B cell (primary cell): ENCODE results near the gene NPAS1. TPM values are rescaled to one million over a fixed set of nuclear protein-coding genes. Genes with fewer than 3 reads are reported as not detected.

ENCODE experiments used
- ATAC-seq: fragments of 200-7000 bp; cut with Tn5 transposase; one replicate; pipeline ENCODE4 v1.10.0; 2021; ENCODE audit warnings: low read depth, mild to moderate bottlenecking, moderate number of reproducible peaks, moderate library complexity
- CTCF ChIA-PET: fragments of 350-600 bp; sonication (Branson Sonifier 250); formaldehyde crosslinking; loops from one replicate; lab custom pipeline; 2021; ENCODE audit warnings: antibody characterized with exemption, inconsistent platforms; lab: Charles Lee
- POLR2A ChIA-PET: fragments of 350-600 bp; sonication (Branson Sonifier 250); formaldehyde crosslinking; loops from one replicate; lab custom pipeline; 2021; ENCODE audit warnings: antibody characterized with exemption; lab: Charles Lee
- DNase-seq: peaks from one replicate; pipeline ENCODE4 v3.0.0; 2013
- H2AFZ ChIP-seq: 2 replicates; pipeline ENCODE4 v1.6.1; 2012; ENCODE audit warnings: mild to moderate bottlenecking, low read depth, low read length; ENCODE audit not compliant: insufficient read depth, poor library complexity, severe bottlenecking
- H3K27ac ChIP-seq, 2 donors: 1 replicate in 1 of 2; 2 replicates in 1 of 2; pipeline ENCODE4 v1.5.1; 2012 to 2013; ENCODE audit warnings: low read length in 2 of 2, mild to moderate bottlenecking in 2 of 2, moderate library complexity in 1 of 2
- H3K27me3 ChIP-seq, 4 experiments: fragments of 200-600 bp in 1 of 4; sonication (generic) in 1 of 4; replicated peaks in 1 of 4; 1 replicate in 2 of 4; 2 replicates in 2 of 4; pipeline versions ENCODE4 v1.6.1 to v1.7.0; 2013 to 2016; ENCODE audit warnings: low read length in 3 of 4, mild to moderate bottlenecking in 2 of 4, mixed read lengths in 1 of 4, moderate library complexity in 1 of 4; ENCODE audit not compliant: insufficient read depth in 4 of 4, control insufficient read depth in 3 of 4; ENCODE audit errors: control extremely low read depth in 1 of 4
- H3K36me3 ChIP-seq, 2 experiments: replicated peaks in 1 of 2; 1 replicate in 1 of 2; 2 replicates in 1 of 2; pipeline versions ENCODE4 v1.6.1 to v1.7.1; 2013; ENCODE audit warnings: low read length in 1 of 2; ENCODE audit not compliant: insufficient read depth in 2 of 2, control insufficient read depth in 1 of 2; ENCODE audit errors: control extremely low read depth in 1 of 2, extremely low read depth in 1 of 2
- H3K4me1 ChIP-seq, 2 donors: fragments of 200-600 bp in 1 of 2; sonication (generic) in 1 of 2; 1 replicate in 1 of 2; 2 replicates in 1 of 2; pipeline versions ENCODE4 v1.5.1 to v1.6.1; 2013 to 2017; ENCODE audit warnings: low read length in 2 of 2; ENCODE audit not compliant: control insufficient read depth in 2 of 2, insufficient read depth in 2 of 2
- H3K4me2 ChIP-seq: replicated peaks from 2 replicates; pipeline ENCODE3; 2012; ENCODE audit warnings: mild to moderate bottlenecking, low read depth, low read length; ENCODE audit not compliant: poor library complexity, severe bottlenecking
- H3K4me3 ChIP-seq, 5 experiments: fragments of 200-600 bp in 1 of 5; sonication (generic) in 1 of 5; 1 replicate in 3 of 5; 2 replicates in 2 of 5; pipeline versions ENCODE4 v1.5.1 to v1.7.0; 2011 to 2016; ENCODE audit warnings: low read length in 4 of 5, mild to moderate bottlenecking in 4 of 5, low read depth in 2 of 5, control low read depth in 1 of 5, moderate library complexity in 1 of 5; ENCODE audit not compliant: insufficient read depth in 1 of 5; ENCODE audit errors: control extremely low read depth in 1 of 5, extremely low read depth in 1 of 5
- H3K79me2 ChIP-seq: fragments of 200-600 bp; sonication (generic); one replicate; pipeline ENCODE4 v1.6.0; 2016; ENCODE audit warnings: low read length; ENCODE audit not compliant: control insufficient read depth, insufficient read depth
- H3K9ac ChIP-seq: fragments of 200-600 bp; sonication (generic); 2 replicates; pipeline ENCODE4 v1.6.1; 2017; ENCODE audit warnings: mild to moderate bottlenecking, low read length, moderate library complexity
- H3K9me3 ChIP-seq, 3 donors: one replicate each; pipeline versions ENCODE4 v1.6.1 to v1.7.1; 2013; ENCODE audit warnings: low read length in 2 of 3; ENCODE audit not compliant: control insufficient read depth in 2 of 3, insufficient read depth in 1 of 3; ENCODE audit errors: control extremely low read depth in 1 of 3
- H4K20me1 ChIP-seq: 2 replicates; pipeline ENCODE4 v1.6.0; 2012; ENCODE audit warnings: mild to moderate bottlenecking, low read length; ENCODE audit not compliant: insufficient read depth, control insufficient read depth, poor library complexity, severe bottlenecking
- H3K27ac Mint-ChIP-seq: one replicate; pipeline ENCODE4 v1.8.0; 2021; ENCODE audit warnings: mixed read lengths
- H3K27me3 Mint-ChIP-seq: one replicate; pipeline ENCODE4 v1.8.0; 2021; ENCODE audit warnings: mixed read lengths
- H3K4me1 Mint-ChIP-seq: one replicate; pipeline ENCODE4 v1.8.0; 2021; ENCODE audit warnings: mixed read lengths
- H3K4me3 Mint-ChIP-seq: one replicate; pipeline ENCODE4 v1.8.0; 2021; ENCODE audit warnings: mixed read lengths
- H3K9me3 Mint-ChIP-seq: one replicate; pipeline ENCODE4 v1.8.0; 2022; ENCODE audit warnings: mixed read lengths; ENCODE audit not compliant: insufficient read depth
- EZH2 ChIP-seq: IDR thresholded peaks from 2 replicates; pipeline ENCODE4 v1.6.1; 2012; ENCODE audit warnings: borderline replicate concordance, low read depth, mild to moderate bottlenecking, moderate library complexity, low read length; ENCODE audit not compliant: insufficient read depth, poor library complexity, severe bottlenecking
- WGBS: methylation state at CpG from one replicate; pipeline ENCODE4 v1.1.5; 2013; ENCODE audit warnings: missing lambda C conversion rate; ENCODE audit not compliant: insufficient coverage; 5-methylcytosine and 5-hydroxymethylcytosine counted together
- intact Hi-C: fragments of 100-400 bp; cut with micrococcal nuclease; formaldehyde crosslinking; loops from one replicate; pipeline ENCODE4 v1.10.0; 2022
- polyA plus RNA-seq: library from polyadenylated mRNA; depleted of rRNA; stranded (reverse); fragments of >200 nt; gene quantifications from 2 replicates; pipeline ENCODE4 v1.2.3, GENCODE V29; 2012
- total RNA-seq, 2 donors: library from RNA; stranded (reverse); fragments of 120-200 nt in 1 of 2; gene quantifications; 1 replicate in 1 of 2; 2 replicates in 1 of 2; pipeline versions ENCODE4 v1.2.3 to v1.2.4, GENCODE V29; 2013 to 2022
- TF ChIP-seq, protein P1 (sequence below): fragments of 200-600 bp; IDR thresholded peaks from one replicate; pipeline ENCODE4 v1.8.0; 2022; ENCODE audit warnings: antibody characterized with exemption, mild to moderate bottlenecking

Gene NPAS1
- total and polyA plus RNA-seq, 2 donors (not counting 1 experiment from before 2014, with no cell fraction given): 1.1 to 1.7 TPM

DNA sequence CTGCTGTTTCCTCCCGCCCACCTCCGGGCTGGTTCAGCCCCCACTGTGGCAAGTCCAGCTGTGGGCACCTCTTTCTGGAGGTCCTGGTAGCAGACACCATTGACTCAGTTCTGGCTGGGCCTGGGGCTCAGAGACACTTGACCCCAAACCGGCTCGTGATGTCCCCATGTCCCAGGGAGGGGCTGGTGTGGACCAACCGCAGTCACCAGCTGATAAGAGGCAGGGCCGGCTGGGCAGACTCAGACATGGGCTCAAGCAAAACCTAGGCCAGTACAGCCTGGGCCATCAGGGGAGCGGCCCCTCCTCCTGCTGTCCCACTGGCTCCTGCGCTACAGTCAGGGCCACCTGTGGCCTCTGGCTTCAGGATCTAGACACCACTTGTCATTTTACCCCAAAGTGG lies 48.6 kb downstream of the NPAS1 start:
- Mint-ChIP-seq H3K4me3 (no peak overlapping the region), H3K27ac (no peak overlapping the region), H3K27me3 (no peaks in the 10 kb centered on the region), H3K9me3 (no peaks in the 10 kb centered on the region), H3K4me1 (no peaks in the 10 kb centered on the region)
- Histone ChIP-seq H3K27me3 (no peaks in the 10 kb centered on the region), H3K4me2 (no peak overlapping the region), H4K20me1 (peaks cover 73% of the 10 kb centered on the region), H3K4me1 (no peaks in the 10 kb centered on the region), H3K9ac (no peak overlapping the region), H3K4me3 (no peak overlapping the region), H3K79me2 (peaks cover 30% of the 10 kb centered on the region), H3K36me3 (peaks cover 1 to 74% of the 10 kb centered on the region in 2 experiments), H3K27ac (no peak overlapping the region), H3K9me3 (no peaks in the 10 kb centered on the region), H2AFZ (no peak overlapping the region)
- DNase-seq (no peak), ATAC-seq (no peak)
- ChIA-PET POLR2A (no interaction called here), CTCF (interaction anchor here (1.2 to 1.3 kb wide), 2 partner anchors 11 to 56 kb away, joined by 3 to 4 read pairs; no protein-coding TSS in a partner anchor)
- intact Hi-C loops: no loop called here
- WGBS: 95% methylated on average over 8 of the region's 8 CpGs
- TF ChIP-seq, protein P1, sequence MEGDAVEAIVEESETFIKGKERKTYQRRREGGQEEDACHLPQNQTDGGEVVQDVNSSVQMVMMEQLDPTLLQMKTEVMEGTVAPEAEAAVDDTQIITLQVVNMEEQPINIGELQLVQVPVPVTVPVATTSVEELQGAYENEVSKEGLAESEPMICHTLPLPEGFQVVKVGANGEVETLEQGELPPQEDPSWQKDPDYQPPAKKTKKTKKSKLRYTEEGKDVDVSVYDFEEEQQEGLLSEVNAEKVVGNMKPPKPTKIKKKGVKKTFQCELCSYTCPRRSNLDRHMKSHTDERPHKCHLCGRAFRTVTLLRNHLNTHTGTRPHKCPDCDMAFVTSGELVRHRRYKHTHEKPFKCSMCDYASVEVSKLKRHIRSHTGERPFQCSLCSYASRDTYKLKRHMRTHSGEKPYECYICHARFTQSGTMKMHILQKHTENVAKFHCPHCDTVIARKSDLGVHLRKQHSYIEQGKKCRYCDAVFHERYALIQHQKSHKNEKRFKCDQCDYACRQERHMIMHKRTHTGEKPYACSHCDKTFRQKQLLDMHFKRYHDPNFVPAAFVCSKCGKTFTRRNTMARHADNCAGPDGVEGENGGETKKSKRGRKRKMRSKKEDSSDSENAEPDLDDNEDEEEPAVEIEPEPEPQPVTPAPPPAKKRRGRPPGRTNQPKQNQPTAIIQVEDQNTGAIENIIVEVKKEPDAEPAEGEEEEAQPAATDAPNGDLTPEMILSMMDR: no peak
- no peak for TF ChIP-seq EZH2

DNA sequence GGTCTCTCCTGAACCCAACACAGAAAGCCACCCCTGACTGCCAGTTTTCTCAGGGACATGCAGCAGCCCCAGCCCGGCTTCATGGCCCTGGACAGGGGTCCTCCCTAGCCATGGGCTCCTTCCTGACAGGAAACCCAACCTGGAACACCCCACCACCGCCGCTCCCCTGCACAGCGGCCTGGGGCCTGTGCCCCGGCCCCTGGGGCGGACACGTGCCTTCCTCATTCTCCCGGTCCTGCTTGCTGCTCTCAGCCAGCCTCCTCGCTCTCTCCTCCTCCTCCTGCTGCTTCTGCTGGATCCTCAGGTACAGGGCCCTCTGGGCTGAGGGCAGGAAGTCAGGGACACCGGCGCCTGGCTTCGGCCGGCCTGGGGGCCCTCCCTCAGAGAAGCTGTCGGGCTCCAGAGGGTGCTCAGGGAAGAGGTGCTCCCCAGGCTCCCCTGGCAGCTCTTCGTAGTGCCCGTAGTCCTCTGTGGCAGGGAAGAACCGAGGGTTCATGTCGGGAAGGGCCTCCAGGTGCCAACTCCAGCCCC lies 49.3 kb downstream of the NPAS1 start:
- Mint-ChIP-seq H3K4me1 (no peaks in the 10 kb centered on the region), H3K27me3 (no peaks in the 10 kb centered on the region), H3K9me3 (no peaks in the 10 kb centered on the region), H3K27ac (no peak overlapping the region), H3K4me3 (no peak overlapping the region)
- TF ChIP-seq, protein P1: no peak
- no peak for TF ChIP-seq EZH2
- Histone ChIP-seq H3K4me2 (no peak overlapping the region), H3K4me1 (no peaks in the 10 kb centered on the region), H3K9ac (no peak overlapping the region), H3K79me2 (peaks cover 36% of the 10 kb centered on the region), H3K4me3 (no peak overlapping the region), H3K27me3 (no peaks in the 10 kb centered on the region), H3K36me3 (peaks cover 1 to 79% of the 10 kb centered on the region in 2 experiments), H4K20me1 (peaks cover 80% of the 10 kb centered on the region), H2AFZ (no peak overlapping the region), H3K9me3 (no peaks in the 10 kb centered on the region), H3K27ac (no peak overlapping the region)
- ChIA-PET CTCF (no interaction called here), POLR2A (no interaction called here)
- intact Hi-C loops: no loop called here
- ATAC-seq: no peak
- no peak for DNase-seq
- WGBS: 96% methylated on average over 14 of the region's 18 CpGs
